ENCODE results near the gene ICE1.
"Not testable (repeated sequence)": the region's sequence is repeated elsewhere in the genome, so short reads cannot be mapped to it uniquely, and the experiment has no call there.

ICE1 gene

GRCh38 chr5:5492087-5492933, 69.8 kb downstream of the ICE1 start:
- peak; percentile 78 for DNase-seq

DNA sequence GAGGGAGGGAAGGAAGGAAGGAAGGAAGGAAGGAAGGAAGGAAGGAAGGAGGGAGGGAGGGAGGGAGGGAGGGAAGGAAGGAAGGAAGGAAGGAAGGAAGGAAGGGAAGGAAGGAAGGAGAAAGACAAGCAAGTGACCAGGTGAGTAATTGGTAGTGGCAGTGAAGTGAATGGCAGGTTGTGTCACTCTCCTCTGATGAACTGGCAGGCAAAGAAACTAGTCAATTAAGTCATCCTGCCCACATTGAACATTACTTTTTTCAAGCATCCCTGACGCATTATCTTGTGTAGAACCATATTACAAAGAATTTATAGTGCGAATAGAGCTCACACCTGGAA, 70.4 kb downstream of the ICE1 start:
- DNase-seq: not testable (repeated sequence)

DNA sequence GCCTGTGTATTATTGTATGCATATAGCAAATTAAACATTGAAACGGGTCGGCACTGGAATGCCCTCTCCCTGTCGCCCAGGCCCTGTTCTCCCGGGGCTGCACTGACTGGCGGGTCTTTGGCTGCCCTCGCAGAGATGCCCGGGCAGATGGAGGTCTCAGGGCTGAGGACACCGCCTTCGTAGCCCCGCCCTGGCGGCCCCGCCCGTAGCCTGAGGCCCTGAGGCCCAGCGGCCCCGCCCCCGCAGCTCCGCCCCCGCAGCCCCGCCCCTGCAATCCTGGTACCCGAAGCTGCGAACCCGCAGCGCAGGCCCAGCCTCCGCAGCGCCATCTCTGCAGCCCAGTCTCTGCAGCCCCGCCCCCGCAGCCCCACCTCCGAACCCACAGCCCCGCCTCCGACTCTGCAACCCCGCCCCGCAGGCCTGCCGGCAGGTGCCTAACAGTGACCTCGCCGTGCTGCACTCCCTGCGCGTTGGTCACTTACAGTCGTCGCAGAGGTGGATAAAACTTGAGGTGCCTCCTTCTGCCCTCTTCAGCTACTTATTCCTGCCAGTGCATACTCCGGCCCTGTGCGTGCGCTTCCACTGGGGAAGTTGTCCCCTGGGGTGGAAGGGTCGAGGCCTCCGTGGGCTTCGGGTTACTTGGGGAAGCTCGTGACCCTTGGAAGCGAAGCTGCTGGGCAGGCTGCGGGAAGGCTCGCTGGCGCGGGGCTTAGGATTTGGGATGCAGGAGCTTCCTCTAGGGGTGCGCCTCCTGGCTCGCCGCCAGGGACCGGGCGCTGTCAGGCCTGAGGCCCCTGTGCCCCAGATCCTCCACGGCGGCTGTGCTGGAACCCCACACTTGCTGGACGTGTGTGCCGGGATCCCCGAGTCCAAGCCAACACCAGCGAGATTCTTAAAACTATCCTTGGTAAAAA, 72.3 kb downstream of the ICE1 start:
- peak; percentile 92 for DNase-seq

GRCh38 chr5:5497152-5497788, 74.8 kb downstream of the ICE1 start:
- peak; percentile 34 for DNase-seq

GRCh38 chr5:5499442-5499841, 77.0 kb downstream of the ICE1 start:
- no peak for DNase-seq

DNA sequence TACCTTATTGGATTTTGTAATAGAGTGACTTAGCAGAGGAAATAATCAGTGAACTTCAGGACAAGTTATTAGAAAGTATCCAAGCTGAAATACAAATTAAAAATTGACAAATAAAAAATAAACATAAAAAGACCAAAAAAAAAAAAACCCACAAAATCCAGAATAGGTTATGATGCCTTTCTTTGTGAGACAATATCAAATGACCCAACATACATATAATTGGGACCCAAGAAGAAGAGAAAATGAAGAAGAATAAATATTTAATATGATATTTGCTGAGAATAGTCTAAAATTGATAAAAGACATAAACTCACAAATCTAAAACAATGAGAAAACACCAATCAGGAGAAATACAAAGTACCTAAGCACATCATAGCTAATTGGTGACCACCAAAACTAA, 81.8 kb downstream of the ICE1 start:
- no peak for DNase-seq

- DNase-seq: no peak
Observed at GRCh38 chr5:5505815-5506214, 83.3 kb downstream of the ICE1 start.

DNA sequence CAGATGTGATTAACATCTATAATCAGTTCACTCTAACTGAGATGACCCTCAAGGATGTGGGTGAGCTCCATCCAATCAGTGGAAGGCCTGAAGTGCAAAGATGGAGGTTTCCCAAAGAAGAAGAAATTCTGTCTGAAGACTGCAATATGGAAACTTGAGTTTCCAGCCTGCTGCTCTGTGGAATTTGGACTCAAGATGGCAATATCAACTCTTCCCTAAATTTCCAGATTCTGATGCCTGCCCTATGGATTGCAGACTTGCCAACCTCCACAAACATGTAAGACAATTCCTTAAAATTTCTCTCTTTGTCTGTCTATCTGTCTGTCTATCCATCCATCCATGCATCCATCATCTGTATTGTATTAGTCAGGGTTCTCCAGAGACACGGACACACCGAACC, 85.9 kb downstream of the ICE1 start:
- no peak for DNase-seq

GRCh38 chr5:5511904-5512416, 89.5 kb downstream of the ICE1 start:
- DNase-seq: no peak

DNA sequence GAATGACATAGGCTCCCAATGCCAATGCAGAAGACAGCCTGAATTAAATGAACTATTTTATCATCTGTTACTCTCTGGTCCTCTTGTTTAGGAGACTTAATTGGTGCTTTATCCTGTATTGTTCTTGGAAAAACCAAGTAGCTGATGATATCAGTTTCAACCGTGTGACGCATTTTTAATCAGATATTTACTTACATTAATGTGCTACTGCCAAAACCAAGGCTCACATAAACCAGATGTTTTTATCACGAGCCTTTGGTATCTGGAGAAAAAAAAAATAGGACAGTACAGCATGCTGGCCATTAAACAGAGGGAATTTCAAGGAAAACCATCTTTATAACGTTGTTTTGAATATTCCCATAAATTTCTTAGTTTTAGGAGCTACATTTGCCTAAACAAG, 90.1 kb downstream of the ICE1 start:
- no peak for DNase-seq

DNA sequence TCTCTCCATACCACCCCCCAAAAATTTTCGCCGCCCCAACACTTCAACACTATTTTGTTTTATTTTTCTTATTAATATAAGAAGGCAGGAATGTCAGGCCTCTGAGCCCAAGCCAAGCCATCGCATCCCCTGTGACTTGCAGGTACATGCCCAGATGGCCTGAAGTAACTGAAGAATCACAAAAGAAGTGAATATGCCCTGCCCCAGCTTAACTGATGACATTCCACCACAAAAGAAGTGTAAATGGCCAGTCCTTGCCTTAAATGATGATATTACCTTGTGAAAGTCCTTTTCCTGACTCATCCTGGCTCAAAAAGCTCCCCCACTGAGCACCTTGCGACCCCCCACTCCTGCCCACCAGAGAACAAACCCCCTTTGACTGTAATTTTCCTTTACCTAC, 98.1 kb downstream of the ICE1 start:
- not testable (repeated sequence) for DNase-seq

DNA sequence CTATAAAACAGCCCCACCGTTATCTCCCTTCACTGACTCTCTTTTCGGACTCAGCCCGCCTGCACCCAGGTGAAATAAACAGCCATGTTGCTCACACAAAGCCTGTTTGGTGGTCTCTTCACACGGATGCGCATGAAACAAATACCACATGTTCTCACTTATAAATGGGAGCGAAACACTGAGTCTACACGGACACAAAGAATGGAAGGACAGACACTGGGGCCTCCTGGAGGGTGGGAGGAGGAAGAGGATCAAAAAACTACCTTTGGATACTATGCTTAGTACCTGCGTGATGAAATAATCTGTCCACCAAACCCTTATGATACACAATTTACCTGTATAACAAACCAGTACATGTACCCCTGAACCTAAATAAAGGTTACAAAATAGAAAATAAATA, 98.6 kb downstream of the ICE1 start:
- DNase-seq: no peak

DNA sequence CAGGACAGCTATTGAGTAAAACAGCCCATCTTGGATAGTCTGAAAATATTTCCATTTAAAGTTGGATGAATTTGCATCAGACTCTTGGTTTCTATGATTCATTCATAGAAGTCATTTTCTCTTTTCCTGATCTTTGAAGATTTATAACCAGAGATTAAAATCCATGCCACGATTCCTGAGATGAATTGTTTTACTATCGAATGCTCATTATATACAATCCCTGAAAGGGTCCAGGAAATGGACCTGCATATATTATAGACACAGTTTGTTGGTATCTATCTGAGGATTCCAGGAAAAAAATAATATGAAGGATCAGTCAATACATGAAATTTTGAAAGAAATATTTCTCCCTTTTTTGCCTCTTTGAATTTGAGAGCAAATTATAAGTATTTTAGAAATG, 99.0 kb downstream of the ICE1 start:
- no peak for DNase-seq

- DNase-seq: no peak
Observed at GRCh38 chr5:5522336-5522735, 99.9 kb downstream of the ICE1 start.

DNA sequence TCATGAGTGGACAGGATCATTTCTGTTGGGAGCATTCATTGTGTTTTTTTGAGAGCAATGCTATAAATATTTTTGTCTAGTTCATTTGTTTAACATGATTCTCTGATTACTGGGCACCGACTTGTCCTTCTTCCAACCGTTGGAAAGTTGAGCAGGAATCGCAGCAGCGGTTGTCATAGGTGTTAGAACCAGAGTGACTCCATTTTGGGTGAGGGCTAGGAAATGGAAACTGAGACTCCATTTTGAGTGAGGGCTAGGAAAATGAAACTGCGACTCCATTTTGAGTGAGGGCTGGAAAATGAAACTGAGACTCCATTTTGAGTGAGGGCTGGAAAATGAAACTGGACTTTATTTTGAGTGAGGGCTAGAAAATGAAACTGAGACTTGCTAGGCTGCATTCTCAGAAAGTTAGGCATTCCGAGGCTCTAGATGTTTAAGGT, 100.6 kb downstream of the ICE1 start:
- peak; percentile 79 for DNase-seq

- no peak for DNase-seq
Observed at GRCh38 chr5:5524327-5524726, 101.8 kb downstream of the ICE1 start.

- no peak for DNase-seq
Observed at GRCh38 chr5:5531371-5531770, 108.9 kb downstream of the ICE1 start.

GRCh38 chr5:5532306-5533076, 110.0 kb downstream of the ICE1 start:
- DNase-seq: no peak

DNA sequence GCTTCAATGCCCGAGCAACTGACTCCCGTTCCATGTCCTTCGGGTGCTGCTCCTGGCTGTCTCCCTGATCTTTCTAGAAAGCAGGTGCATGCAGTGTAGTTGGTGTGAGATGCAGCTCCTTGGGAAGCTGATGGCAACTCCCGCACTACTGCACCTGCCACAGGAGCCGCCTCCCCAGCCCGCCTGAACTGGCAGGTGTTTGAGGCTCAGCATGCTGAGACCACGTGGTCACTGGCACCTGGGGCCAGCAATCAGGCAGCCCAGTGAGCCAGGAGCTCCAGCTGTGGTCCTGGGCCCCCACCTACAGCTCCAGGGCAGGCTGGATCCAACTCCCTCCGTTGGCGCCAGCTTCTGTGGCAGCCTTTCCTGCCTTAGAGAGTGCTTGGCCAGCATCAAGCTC, 111.5 kb downstream of the ICE1 start:
- no peak for DNase-seq

DNA sequence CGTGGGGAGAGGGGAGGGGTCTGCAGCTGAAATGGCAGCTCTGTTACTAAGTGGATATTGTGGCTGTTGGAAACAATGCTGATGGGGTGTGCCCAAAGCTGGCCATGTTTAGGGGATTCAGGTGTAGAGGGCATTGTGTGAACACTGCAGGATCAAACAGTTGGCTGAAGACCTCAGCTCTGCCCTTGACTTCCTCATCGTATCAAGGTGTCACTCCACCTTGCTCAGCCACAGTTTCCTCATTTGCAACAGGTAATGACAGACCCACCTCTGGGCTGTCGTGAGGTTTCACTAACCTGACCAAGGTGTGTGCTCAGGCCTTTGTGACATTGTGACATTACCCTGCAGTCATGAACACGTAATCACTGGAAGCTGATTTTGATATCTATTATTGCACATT, 111.9 kb downstream of the ICE1 start:
- no peak for DNase-seq

GRCh38 chr5:5536871-5537270, 114.4 kb downstream of the ICE1 start:
- no peak for DNase-seq

GRCh38 chr5:5537426-5537825, 114.9 kb downstream of the ICE1 start:
- DNase-seq: no peak

DNA sequence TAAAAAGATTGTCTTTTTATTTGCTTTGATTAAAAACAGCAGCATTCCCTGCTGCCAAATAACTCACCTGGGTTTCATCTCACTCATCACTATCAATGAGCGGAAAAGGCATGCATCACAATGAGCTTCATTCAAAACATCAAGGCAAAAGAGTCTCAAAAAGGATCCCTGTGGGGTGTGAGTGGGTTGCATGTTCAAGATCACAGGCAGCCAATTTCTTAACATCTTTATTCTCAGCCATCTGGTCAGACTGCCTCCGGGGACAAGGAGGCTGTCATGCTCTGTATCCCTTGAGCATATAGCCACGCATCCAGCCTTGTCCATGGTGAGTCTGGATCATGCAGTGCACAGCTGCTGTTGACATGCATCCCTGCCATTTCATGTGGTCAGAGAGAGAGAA, 117.1 kb downstream of the ICE1 start:
- DNase-seq: no peak
